Smooth muscle cell of the brain vasculature (primary cell): Measurements from ENCODE around the gene GDF15.

Experiments
- DNase-seq: peaks from one replicate; pipeline ENCODE4 v3.0.0-alpha.2; 2012; ENCODE audit warnings: low read depth, low spot score

GDF15 gene

GRCh38 chr19:18430417-18431144, 44.6 kb downstream of the GDF15 start:
- no peak for DNase-seq

- DNase-seq = no peak
These were observed 45.6 kb downstream of the GDF15 start for GRCh38 chr19:18431351-18432197.

- no peak for DNase-seq
These were observed 46.5 kb downstream of the GDF15 start for GRCh38 chr19:18432275-18433014.

GRCh38 chr19:18433015-18433691, 47.2 kb downstream of the GDF15 start:
- no peak for DNase-seq

GRCh38 chr19:18433735-18434398, 47.9 kb downstream of the GDF15 start:
- no peak for DNase-seq

- DNase-seq = no peak
These were observed 48.6 kb downstream of the GDF15 start for GRCh38 chr19:18434411-18435175.

GRCh38 chr19:18435178-18435841, 49.4 kb downstream of the GDF15 start:
- no peak for DNase-seq

- no peak for DNase-seq
These were observed 50.1 kb downstream of the GDF15 start for GRCh38 chr19:18435842-18436670.

- DNase-seq = no peak
These were observed 50.9 kb downstream of the GDF15 start for GRCh38 chr19:18436671-18437490.

- no peak for DNase-seq
These were observed 51.8 kb downstream of the GDF15 start, which contains the start of gene ISYNA1 for GRCh38 chr19:18437491-18438330. TSS of gene ISYNA1 (minus strand) at chr19:18438133. CDS start at chr19:18437979, 154 bp downstream.

- no peak for DNase-seq
These were observed 52.5 kb downstream of the GDF15 start for GRCh38 chr19:18438331-18439024.
